GM19023 (cell line): ENCODE measurements around the gene TJP3.

Source experiments
- ATAC-seq: cut with Tn5 transposase; IDR thresholded peaks from one replicate; pipeline ENCODE4 v1.9.1; 2021; ENCODE audit warnings: mild to moderate bottlenecking, moderate library complexity; ENCODE audit not compliant: unreplicated experiment

TJP3 gene

GRCh38 chr19:3712663-3713611 lies 4.8 kb downstream of the TJP3 start:
- ATAC-seq: no peak

GRCh38 chr19:3716147-3716668 lies 8.0 kb downstream of the TJP3 start:
- no peak for ATAC-seq

GRCh38 chr19:3719868-3720267 lies 11.7 kb downstream of the TJP3 start:
- no peak for ATAC-seq

GRCh38 chr19:3720349-3720917 lies 12.2 kb downstream of the TJP3 start:
- no peak for ATAC-seq

- no peak for ATAC-seq
Measured at GRCh38 chr19:3721131-3721886, 13.1 kb downstream of the TJP3 start.

GRCh38 chr19:3721887-3722442 lies 13.8 kb downstream of the TJP3 start:
- no peak for ATAC-seq

- ATAC-seq: no peak
Measured at GRCh38 chr19:3722443-3723109, 14.4 kb downstream of the TJP3 start.

GRCh38 chr19:3723110-3723488 lies 14.9 kb downstream of the TJP3 start:
- ATAC-seq: no peak

GRCh38 chr19:3723883-3724282 lies 15.7 kb downstream of the TJP3 start:
- no peak for ATAC-seq

- ATAC-seq: no peak
Measured at GRCh38 chr19:3725121-3725520, 16.9 kb downstream of the TJP3 start.

- no peak for ATAC-seq
Measured at GRCh38 chr19:3725640-3726310, 17.6 kb downstream of the TJP3 start.

GRCh38 chr19:3730457-3730958 lies 22.3 kb downstream of the TJP3 start:
- no peak for ATAC-seq

- ATAC-seq: no peak
Measured at GRCh38 chr19:3732108-3732507, 23.9 kb downstream of the TJP3 start.

GRCh38 chr19:3733549-3734309 lies 25.5 kb downstream of the TJP3 start:
- ATAC-seq: no peak

- no peak for ATAC-seq
Measured at GRCh38 chr19:3734310-3734600, 26.1 kb downstream of the TJP3 start.

- no peak for ATAC-seq
Measured at GRCh38 chr19:3736106-3736724, 28.0 kb downstream of the TJP3 start.

- ATAC-seq: no peak
Measured at GRCh38 chr19:3737487-3738205, 29.5 kb downstream of the TJP3 start.
